Neural progenitor cell (in vitro differentiated cells): ENCODE results near the gene ZBTB46.

ENCODE experiments used
- CTCF ChIP-seq: fragments of 200-600 bp; sonication (generic); IDR thresholded peaks from 2 replicates; pipeline ENCODE4 v1.5.1; 2017; ENCODE audit warnings: antibody characterized with exemption, mild to moderate bottlenecking
- EZH2phosphoT487 ChIP-seq: fragments of 200-600 bp; sonication (generic); IDR thresholded peaks from 2 replicates; pipeline ENCODE4 v1.6.1; 2017; ENCODE audit warnings: antibody characterized with exemption

DNA sequence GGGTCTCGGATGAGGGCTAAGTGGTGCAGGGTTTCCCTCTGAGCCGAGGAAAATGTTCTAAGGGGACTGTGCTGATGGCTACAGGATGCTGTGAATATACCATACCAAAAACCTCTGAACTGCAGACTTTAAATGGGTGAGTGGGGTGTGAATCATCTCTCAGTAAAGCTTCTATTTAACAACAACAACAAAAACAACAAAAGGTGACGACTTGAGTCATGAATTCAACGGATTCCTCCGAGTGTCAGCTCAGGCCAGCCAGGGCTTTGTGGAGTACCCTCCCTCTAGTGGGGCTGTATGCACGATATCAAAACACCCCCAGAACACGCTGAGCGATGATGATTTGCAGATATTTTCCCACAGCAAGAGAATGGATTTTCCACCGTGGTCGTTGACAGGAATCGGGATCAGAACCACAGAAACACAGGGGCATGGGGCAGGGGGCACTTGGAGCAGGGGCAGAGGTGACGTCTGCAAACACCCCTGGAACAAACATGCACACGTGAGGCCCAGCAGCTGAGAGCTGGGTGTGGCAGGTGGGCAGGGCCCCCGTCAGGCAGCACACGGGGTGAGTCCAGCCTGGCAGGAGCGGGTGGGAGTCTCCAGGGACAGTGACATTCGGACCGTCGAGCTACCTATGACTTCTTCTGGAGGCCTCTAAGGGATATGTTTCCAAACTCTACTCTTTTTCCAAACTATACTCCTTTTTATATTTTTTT lies 52.9 kb downstream of the ZBTB46 start:
- TF ChIP-seq CTCF, result no peak
- TF ChIP-seq EZH2phosphoT487, result no peak
